HK-2 (cell line): ENCODE measurements around the gene KRT34.
"Not testable (repeated sequence)": the region's sequence is repeated elsewhere in the genome, so short reads cannot be mapped to it uniquely, and the experiment has no call there.

Experiments
- DNase-seq: peaks from one replicate; pipeline ENCODE4 v3.0.0-alpha.2; 2018; ENCODE audit not compliant: unreplicated experiment

Gene KRT34

DNA sequence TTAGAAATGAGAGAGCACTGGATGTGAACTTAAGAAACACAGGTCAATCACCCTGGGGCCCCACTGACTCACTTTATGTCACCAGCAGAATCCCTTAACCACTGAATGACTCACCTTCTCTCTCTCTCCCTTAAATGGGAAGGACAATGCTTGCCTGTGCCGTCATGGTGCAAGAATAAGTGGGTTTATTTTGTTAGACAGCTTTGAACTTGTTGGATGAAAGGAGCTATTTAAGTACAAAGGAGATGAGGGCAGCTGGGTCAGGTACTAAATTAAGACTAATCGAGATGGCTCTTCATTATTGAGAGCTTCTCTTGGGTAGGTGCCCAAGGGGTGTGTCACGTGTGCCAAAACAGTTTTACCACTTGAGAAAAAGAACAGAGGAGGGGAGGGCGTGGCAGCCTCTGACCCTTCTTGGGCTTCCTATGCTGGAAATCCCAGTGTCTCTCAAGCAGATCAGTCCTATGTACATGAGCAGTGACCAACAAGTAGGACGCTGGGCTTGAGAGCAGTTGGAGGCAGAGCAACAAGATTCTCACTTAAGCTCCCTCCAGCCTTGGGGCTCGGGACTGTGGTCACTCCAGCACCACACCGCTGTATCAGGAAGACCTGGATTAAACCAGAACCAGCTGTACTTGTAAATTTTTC, 22.0 kb upstream of the KRT34 start:
- DNase-seq, result peak; percentile 64

DNA sequence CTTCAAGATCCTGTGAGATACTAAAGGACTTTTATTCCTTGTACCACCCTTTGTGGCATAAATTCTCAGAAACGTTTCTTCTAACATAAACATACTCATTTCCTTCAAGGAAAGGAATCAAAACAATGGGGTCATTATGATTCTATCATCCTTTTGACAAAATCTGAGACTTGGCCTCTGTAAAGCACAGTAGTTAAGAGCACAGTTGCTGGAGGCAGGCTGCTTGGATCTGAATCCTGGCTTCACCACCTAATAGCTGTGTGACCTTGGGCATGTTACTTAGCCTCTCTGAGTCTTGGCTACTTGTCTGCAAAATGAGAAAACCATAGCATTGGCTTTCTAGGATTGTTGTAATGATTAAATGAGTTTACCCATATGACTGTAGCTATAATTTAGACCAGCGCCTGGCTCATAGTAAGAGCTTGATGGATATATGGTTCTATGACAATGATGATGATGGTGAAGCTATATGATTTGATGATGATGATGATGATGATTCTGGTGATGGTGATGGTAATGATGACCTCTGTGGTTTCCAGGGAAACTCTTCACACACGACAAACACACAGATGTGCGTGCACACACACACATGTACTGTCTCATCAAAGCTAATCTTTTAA, 21.4 kb upstream of the KRT34 start:
- DNase-seq, result no peak

DNA sequence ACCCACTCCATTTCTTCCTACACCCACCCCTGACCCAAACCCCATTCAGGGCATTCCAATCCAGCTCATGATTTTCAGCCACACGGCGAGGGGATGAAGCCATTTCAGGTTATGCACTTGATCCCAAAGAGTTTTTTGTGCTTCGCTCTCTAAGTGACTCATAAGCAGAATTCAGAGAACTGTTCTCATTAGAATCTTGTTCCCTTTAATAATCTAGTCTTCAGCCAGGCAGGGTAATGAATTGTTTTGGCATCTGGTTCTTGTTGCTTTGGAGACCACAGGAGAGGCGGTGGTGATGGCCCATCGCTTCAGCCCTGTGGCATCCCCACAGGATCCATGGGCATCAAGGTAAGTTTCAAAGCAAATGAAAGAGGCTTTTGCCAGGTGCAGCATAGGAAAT, 20.1 kb upstream of the KRT34 start:
- no peak for DNase-seq

DNA sequence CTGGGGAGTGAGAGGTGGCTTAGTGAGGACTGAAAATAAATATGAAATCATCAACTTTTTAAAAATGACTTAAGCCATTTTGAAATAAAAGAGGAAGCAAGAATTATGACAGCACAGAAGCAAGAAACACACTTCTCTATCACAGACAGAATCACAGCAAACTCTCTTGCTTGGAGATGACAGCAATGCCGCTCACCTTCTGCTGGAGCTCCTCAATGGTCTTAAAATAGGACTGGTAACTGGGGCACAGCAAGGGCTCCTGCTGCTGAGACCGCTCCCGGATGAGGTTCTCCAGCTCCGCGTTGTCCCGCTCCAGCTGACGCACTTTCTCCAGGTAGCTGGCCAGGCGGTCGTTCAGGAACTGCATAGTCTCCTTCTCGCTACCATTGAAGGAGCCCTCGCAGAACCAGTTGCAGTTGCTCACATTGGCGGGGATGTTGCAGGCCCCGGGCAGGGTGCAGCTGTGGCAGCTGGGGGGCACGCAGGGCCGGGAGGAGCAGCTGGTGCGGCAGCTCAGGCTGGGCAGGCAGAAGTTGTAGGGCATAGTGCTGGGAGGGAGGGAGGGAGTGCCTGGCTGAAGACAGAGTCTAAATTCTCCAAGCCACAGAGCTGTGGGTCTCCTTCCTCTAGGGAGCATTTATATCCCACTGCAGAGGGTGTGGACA, 15.0 kb upstream of the KRT34 start, which contains the start of gene KRT31:
Gene KRT31 (minus strand): TSS at position 613 of the 665 bp plus-strand sequence. CDS start 69 bp downstream, at position 544.
- DNase-seq, result no peak

DNA sequence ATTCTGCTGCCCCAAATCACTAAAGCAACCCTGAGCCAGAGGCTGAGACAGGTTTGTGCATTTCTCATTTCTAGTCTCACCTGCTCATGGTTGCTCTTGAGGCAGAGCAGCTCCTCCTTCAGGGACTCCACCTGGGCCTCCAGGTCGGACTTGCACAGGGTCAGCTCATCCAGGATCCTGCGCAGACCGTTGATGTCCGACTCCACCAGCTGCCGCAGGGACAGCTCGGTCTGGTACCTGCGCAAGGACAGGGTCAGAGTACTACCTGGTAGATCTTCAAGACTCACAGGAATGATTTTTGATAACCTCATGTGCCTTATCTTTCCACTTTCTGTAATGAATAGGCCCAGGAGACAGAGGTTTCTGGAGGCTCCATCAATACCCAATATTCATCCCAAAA, 14.2 kb upstream of the KRT34 start:
- DNase-seq, result no peak

DNA sequence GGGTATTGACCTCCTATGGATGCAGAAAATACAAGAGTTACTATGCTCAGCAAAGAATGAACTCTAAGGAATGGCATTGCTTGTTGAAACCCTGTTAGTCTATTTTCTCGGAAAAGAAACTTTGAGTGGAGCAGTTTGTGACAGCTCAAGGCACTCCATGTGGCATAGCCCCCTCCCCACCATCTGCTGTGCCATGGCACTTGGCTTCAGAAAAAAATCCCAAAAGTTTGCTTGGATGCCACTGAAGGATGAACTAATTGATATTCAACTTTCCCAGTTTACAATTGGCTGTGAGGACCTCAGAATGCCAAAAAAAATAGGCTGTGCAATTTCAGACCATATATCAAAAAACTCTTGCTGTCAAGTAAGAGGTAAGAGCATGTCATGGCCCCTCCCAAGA, 13.5 kb upstream of the KRT34 start:
- DNase-seq, result no peak

DNA sequence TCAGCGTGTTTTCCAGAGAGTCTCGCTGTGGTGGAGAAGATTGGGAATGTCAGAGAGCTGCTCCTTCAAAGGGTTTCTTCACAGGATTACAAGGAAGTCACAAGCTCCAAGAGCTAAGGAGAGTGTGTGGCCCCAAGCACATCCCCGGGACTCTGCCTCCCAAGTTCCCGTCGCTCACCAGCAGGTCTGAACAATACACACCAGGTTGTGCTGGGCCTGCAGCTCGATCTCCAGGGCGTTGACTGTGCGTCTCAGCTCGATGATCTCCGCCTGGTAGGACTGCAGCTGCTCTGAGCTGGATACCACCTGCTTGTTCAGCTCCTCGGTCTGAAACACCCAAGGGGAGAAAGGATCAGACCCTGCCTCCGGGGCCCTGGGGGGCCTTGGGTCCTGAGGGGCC, 12.9 kb upstream of the KRT34 start:
- not testable (repeated sequence) for DNase-seq

DNA sequence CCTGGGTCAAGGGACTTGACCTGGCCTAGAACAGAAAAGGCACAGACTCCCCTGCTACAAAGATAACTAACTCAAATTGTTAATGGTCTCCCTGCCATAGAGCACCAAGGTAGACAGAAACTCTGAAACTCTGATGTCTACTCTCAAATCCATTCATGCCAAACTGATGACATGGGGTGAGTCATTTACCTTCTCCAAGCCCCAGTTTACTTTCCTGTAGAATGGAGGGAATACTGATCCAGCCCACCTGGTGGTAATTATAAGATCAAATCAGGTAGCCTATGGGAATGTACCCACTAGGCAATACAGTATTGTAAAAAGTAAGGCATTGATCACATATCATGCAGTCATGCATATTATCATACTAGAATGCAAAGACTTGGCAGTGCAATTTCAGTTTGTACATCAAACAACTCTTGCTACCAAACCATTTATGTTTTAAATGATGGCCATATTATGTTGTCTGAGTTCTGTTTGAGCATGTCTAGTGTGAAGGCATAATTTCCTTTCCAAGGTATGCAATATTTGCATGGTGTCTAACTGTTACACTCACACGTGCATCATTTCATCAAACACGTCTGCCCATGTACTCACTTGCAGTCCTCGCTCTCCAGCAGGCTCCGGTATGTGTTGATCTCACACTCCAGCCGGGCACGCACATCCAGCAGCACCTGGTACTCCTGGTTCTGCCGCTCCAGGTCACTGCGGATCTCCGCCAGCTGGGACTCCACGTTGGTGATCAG, 12.3 kb upstream of the KRT34 start:
- no peak for DNase-seq

DNA sequence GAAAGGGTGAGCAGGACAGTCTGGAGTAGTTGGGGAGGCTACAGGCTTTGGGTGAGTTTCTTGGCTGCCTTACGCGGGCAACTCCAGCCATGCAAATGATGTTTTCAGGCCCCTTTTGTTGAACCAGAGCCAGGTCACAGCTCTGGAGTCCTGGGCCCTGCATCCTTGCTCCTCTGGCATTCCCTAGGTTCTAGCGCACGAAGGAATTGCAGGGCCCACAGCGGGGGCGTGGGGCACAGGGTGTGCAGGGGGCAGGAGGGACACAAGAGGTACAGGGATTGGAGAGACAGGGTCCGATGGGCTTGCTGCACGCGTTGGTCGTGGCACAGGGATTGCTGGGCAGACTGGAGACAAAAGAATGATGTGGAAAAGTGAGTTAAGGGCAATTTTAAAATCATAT, 11.7 kb upstream of the KRT34 start:
- no peak for DNase-seq

DNA sequence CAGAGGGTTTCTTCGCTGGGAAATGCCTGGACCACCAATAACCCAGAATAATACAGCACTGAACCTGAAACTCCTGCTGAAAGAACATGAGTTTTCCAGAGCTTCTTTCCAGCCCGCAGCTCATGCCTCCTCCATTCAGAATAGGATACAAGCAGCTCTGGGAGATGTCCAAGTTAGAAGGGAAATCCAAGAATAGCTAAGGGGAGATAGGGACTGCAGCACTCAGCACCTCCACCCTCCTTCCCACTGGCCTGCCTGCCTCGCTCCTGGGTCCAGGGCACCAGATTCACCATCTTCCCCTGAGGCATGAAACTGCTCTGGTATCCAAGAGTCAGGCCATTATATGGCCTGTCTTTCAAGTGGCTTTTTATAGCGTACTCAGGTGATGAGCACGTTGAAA, 11.2 kb upstream of the KRT34 start:
- no peak for DNase-seq

DNA sequence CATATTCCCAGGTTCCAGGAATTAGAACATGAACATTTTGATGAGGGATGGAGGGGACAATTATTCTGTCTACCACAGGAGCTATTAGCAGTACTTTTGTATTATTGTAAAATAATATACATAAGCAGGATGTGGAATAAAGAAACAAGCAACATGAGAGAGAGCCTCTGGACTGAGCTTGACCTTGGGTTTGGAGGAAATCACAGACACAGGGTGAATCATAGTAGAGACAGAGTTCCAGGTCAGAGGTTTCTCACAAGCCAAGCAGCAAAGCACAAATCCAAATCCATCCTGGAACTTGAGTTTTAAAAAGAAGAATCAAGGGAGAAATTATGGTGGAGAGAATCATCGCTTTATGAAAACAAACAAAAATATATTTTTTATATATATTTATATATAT, 10.2 kb upstream of the KRT34 start:
- DNase-seq, result no peak

DNA sequence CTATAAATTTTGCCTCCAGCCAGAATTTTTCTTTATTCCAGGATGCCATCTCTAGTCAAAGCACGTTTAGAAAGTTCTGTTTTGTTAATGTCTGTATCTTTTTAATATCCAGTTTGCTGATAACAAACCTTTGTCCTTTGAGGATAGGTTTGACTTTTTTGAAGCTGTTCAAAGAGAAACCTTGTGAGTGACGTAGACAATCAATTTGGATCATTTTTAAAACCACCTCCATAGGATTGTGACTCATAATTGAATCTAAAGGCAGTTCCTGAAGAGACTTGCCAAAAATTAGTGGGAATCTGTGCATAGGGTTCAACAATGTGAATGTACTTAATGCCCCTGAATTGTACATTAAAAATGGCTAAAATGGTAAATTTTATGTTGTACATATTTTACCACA, 9.4 kb upstream of the KRT34 start:
- DNase-seq, result no peak

DNA sequence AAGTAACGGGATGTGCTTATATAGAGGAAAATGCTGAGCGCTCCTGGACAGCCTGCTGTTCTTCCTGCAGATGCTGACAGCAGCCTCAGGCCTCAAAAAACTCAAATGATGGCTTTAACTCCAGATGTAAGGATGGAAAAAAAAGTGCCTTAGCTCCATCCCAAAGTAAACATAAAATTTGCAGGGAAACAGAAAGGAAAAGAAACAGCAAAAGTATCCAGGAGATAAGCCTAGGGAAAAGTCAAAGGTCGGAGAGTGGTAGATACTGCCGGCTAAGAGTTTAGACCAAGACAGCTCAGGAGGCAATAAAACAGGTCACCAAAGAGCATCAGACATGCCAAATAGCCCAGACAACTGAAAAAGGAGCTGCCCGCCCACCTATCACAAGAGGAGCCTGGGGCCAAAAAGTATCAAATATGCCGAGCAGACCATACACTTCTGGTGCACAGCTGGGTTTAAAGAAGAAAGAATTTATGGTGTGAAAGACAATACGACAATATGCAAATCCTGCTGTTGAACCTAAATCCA, 8.4 kb upstream of the KRT34 start:
- DNase-seq, result no peak

DNA sequence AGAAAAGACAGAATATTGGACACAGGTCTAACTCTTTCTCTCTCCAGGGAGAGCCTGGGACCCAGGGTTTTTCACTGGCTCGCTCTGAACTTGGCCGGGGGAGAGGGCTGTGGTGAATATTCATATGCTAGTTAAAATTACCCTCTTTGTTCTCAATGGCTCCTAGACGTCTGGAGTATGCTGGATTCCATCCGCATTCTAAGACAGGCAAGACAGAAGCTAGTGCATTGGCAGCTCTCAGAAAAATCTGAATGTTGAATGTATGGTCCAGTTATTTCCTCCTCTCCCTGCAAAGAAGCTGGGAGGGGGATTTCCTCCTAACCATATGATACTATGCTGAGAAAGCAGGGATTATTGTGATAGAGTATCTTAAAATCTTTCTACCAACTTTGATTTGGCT, 5.6 kb upstream of the KRT34 start:
- DNase-seq, result no peak

DNA sequence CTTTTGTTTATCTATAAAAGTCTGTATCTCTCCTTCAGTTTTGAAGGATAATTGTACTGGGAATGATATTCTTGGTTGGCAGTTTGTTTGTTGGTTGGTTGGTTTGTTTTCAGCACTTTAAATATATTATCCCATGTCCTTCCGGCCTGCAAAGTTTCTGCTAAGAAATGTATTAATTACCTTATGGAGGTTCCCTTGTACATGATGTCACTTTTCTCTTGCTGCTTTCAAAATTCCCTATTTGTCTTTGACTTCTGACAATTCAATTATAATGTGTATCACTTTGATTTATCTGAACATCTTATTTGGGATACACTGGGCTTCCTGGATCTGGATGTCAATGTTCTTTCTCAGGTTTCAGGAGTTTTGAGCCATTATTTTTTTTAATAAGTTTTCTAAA, 4.1 kb upstream of the KRT34 start:
- DNase-seq, result no peak

DNA sequence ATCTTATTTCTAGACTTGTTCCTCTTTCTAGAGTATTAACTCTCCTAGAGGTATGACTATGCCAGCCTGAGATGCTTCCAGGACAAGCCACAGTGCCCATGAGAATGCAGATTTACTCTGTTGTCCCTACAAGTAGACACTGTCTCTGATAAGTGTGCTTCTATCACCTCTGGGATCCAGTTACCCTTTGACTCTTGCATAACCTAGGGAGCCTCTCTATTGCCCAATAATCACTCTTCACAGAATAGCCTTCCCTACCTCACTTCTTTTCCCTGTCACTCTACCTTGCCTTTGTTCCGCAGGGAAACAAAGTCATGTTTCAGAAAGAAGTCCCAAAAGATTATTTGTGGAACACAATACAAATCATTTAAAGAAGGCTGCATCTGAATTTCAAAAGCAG, 1.6 kb upstream of the KRT34 start:
- DNase-seq, result no peak

DNA sequence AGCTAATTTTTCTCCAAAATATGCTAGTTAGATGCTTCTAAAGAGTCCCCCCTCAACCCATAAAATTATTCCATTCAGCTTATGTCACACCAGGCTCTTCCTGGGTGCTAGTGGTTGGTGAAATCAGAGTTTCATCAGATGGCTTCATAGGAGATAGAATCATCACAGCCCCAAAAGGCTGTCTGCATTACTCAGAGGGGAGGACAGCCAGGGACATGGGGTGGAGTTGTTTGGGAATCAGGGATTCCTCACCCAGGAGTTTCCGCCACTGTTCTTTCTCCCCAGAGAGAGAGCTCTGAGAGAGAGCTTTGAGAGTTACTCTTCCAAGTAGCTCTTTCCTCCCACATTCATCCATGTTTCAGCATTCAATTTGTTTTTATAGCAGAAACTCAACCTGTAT, 288 bp upstream of the KRT34 start:
- DNase-seq, result no peak

DNA sequence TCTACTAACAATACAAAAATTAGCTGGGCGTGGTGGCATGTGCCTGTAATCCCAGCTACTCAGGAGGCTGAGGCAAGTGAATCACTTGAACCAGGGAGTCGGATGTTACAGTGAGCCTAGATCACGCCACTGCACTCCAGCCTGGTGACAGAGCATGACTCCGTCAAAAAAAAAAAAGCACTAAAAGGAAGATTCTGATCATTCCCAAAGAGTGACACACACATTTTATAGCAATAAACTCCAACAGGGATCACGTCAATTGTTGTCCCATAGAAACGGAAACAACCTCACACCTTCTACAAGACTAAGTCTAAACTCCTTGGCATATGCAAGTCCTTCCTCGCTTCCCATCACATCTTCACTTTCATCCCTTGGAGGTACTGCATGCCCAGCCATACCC, 2.0 kb downstream of the KRT34 start:
- DNase-seq, result peak; percentile 28

DNA sequence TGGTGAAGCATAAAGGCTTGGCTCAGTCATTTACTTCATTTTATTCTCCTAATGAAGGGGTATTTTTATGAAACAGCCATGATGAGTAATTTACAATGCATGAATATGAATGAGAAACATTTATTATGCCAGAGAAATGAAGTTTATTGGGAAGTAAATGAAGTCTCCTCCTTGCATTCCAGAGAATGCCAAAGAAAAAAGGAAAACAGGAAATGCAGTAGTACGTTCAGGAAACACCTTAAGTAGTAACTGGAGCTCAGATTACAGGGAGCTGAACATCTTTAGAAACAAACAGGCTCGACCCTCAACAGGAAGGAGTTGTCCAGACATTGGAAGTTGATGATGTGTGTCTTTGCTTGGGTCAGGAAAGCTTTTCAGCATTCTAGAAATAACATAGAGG, 4.6 kb downstream of the KRT34 start:
- no peak for DNase-seq

DNA sequence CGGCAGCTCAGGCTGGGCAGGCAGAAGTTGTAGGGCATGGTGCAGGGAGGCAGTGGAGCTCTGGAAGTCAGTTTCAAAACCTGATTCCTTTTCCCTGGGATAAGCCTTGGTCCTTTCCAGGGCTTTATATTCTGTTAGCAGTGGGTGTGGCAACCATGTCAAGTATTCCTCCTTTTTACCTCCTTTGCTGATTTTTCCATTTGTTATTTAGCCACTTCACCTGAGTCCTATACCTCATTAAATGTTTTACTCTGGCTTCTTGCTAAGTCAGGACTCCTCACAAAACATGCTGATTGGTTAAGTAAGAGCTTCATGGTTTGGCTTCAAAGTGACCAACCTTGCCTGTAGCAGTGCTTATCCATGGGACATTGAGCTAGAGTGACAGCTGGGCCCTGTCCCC, 12.4 kb downstream of the KRT34 start, which contains the start of gene KRT33B:
Gene KRT33B (minus strand): TSS at position 101 of the 400 bp plus-strand sequence. CDS start 63 bp downstream, at position 38.
- DNase-seq, result no peak

DNA sequence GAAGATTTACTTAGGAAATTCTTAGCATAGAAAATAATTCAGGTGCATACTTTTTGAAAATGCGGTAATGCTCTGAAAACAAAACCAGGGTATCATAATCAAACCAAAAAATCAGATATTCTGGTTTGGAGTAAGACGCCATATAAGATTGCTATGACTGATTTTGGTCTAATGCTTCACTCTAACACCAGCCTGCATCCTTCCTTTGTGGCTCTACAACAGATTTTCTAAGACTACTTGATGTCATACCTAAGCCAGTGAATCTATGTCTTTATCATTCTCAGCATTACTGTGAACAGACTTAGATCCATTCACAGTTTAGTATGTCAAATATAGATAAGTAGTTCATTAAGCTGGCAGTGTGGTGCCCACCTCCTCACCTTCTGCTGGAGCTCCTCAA, 13.1 kb downstream of the KRT34 start:
- no peak for DNase-seq

DNA sequence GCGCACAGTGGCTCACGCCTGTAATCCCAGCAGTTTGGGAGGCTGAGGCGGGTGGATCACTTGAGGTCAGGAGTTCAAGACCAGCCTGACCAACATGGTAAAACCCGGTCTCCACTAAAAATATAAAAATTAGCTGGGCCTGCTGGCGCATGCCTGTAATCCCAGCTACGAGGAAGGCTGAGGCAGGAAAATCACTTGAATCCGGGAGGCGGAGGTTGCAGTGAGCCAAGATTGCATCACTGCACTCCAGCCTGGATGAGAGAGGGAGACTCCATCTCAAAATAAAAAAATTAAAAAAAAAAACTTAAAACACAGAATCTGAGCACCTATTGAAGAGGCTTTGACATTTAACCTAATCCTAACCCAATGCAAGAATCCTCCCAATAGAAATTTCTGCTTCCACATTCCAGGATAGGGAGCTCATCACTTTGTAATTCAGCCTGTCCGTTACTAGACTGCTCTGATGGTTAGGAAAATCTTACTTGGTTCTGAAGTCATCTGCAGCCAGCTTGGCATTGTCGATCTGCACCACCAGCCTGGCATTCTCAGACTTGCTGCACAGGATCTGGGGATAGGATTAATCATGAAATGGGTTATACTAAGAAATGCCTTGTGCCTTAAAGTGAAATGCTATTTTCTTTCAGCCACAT, 14.6 kb downstream of the KRT34 start:
- peak; percentile 35 for DNase-seq
